Measurements from ENCODE around the gene CDKN1C.

The CDKN1C gene

DNA sequence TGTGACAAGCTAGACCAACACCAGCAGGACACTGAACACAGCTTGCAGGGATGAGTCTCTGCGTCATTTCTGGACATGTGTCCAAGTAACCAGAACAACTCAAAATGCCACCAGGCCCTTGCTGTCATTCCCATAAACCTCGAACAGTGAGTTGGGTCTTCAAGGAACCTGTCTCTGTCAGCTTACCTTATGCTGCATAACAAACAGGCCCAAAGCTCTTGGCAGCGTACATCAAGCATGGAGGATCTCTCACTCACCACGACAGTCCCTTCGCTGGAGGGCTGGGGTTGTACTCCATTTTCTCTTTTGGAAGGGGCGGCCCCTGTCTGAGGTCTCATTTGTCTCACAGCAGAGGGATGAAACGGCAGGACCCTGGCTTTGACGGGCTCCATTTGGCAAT is 6.8 kb downstream of the CDKN1C start:
- Histone ChIP-seq H3K27ac (ENCODE audit: low read length) (no peak overlapping the region), H3K27me3 (ENCODE audit: control insufficient read depth, insufficient read depth, low read length) (peaks cover 7% of the 10 kb centered on the region; the same call in 1 of the 2 replicates), H3K4me3 (ENCODE audit: low read length) (no peak overlapping the region), H3K36me3 (ENCODE audit: control insufficient read depth, insufficient read depth, low read length) (no peaks in the 10 kb centered on the region), H3K9me3 (ENCODE audit: control insufficient read depth, insufficient read depth, low read length) (no peaks in the 10 kb centered on the region), H3K4me1 (ENCODE audit: control insufficient read depth, insufficient read depth, low read length) (peaks cover 3% of the 10 kb centered on the region)
- DNase-seq (ENCODE audit: low read depth, low spot score): no peak
- no CpG with 5 or more reads among the region's 8 CpGs for WGBS (ENCODE audit: insufficient coverage, insufficient read length)

DNA sequence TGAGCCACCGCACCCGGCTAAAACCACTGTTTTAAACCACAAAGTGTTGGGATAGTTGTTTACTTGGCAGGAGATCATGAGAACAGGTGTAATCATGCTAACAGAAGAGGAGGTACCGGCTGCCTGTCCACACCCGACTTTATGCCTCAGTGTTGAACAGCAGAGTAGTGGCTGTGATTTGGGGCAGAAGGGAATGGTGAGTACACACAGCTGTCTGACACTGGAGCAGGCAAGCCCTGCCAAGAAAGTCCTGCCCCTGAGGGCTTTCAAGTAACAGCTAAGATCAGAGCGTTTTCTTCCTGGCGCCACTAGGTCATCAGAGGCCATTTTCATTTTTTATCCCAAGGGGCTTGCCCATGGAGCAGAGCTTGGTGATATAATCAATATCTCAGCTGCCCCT is 8.1 kb downstream of the CDKN1C start:
- no peak for DNase-seq (ENCODE audit: low read depth, low spot score)
- Histone ChIP-seq H3K4me3 (ENCODE audit: low read length) (no peak overlapping the region), H3K9me3 (ENCODE audit: control insufficient read depth, insufficient read depth, low read length) (no peaks in the 10 kb centered on the region), H3K36me3 (ENCODE audit: control insufficient read depth, insufficient read depth, low read length) (no peaks in the 10 kb centered on the region), H3K27ac (ENCODE audit: low read length) (no peak overlapping the region), H3K4me1 (ENCODE audit: control insufficient read depth, insufficient read depth, low read length) (no peaks in the 10 kb centered on the region; the same call in 1 of the 2 replicates), H3K27me3 (ENCODE audit: control insufficient read depth, insufficient read depth, low read length) (peaks cover 1% of the 10 kb centered on the region; the same call in 1 of the 2 replicates)
- WGBS (ENCODE audit: insufficient coverage, insufficient read length): no CpG with 5 or more reads among the region's 6 CpGs

DNA sequence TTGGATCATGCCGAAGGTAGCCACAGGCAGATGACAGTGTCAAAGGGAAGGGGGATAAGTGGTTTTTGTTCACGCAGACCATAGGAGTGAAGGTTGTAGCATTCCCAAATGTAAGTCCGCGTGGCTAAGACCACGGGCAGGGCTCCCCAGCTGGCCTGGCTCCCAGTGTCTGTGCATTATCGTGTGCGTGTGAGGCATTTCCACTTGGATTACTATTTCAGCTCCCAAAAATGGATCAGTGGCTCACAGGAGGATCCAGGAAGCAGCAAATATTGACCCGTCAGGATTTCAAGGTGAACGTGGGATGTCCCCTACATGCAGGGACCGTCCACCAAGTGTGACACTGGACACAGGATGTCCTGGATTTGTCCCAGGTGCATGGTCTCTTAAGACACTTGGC is 10.6 kb downstream of the CDKN1C start:
- no peak for DNase-seq (ENCODE audit: low read depth, low spot score)
- no CpG with 5 or more reads among the region's 10 CpGs for WGBS (ENCODE audit: insufficient coverage, insufficient read length)
- Histone ChIP-seq H3K36me3 (ENCODE audit: control insufficient read depth, insufficient read depth, low read length) (no peaks in the 10 kb centered on the region), H3K27me3 (ENCODE audit: control insufficient read depth, insufficient read depth, low read length) (peaks cover 7% of the 10 kb centered on the region; the same call in 1 of the 2 replicates), H3K27ac (ENCODE audit: low read length) (no peak overlapping the region), H3K9me3 (ENCODE audit: control insufficient read depth, insufficient read depth, low read length) (no peaks in the 10 kb centered on the region), H3K4me1 (ENCODE audit: control insufficient read depth, insufficient read depth, low read length) (peaks cover 4% of the 10 kb centered on the region; the same call in 1 of the 2 replicates), H3K4me3 (ENCODE audit: low read length) (no peak overlapping the region)

DNA sequence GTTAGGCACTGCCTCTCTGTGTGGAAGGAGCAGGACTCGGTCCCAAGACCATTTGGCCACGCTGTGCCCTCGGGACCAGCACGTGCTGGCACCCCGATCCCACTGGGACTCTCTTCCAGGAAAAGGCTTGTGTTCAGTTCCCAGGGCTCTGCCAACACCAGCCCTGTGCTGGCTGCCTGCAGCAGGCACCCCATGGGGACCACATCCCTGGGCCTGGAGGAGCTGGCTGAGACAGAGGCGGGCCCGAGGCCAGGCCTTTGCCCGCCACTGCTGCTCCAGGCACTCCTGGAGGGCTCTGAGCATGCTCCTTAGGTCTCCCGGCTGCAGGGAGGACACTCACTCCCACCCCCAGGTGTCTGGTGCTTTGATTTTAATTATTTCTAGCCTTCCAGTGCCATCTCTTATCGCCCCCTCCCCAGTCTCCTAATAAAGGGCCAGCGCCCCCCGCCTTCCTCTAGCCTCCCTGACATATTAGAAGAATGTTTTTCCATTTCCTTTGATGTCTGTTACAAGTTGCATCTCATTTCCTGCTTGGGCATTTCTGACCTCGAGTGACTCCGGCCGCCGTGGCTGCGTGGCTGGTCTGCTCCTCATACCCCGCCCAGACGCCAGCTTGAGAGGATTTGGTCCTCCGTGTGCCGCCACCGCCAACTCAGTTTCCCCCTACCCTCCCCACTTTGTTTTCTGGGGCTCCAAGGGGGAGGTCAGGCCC is 14.4 kb downstream of the CDKN1C start:
- Histone ChIP-seq H3K9me3 (ENCODE audit: control insufficient read depth, insufficient read depth, low read length) (no peaks in the 10 kb centered on the region), H3K27ac (ENCODE audit: low read length) (no peak overlapping the region), H3K4me3 (ENCODE audit: low read length) (no peak overlapping the region), H3K27me3 (ENCODE audit: control insufficient read depth, insufficient read depth, low read length) (peaks cover 26% of the 10 kb centered on the region), H3K36me3 (ENCODE audit: control insufficient read depth, insufficient read depth, low read length) (no peaks in the 10 kb centered on the region), H3K4me1 (ENCODE audit: control insufficient read depth, insufficient read depth, low read length) (peaks cover 8% of the 10 kb centered on the region)
- DNase-seq (ENCODE audit: low read depth, low spot score): no peak
- WGBS (ENCODE audit: insufficient coverage, insufficient read length): no CpG with 5 or more reads among the region's 22 CpGs

DNA sequence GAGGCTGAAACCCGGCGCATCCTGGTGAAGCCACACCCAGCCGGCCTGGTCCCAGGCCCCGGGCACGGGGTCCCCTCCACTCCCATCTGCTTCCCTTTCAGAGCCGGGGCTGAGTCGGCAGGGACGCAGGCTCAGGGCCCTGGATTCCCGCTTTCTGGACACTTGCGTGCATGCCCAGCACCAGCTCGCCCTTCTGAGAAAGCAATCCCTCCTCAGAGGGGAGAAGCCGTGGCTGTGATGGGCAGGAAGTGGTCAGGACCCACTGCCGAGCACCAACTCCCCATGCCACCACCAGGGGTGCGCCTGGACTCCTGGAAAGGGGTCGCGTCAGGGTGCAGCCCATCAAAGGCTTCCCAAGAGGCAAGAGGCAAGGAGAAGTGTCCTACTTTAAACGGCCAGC is 15.1 kb downstream of the CDKN1C start:
- Histone ChIP-seq H3K27me3 (ENCODE audit: control insufficient read depth, insufficient read depth, low read length) (peaks cover 26% of the 10 kb centered on the region), H3K27ac (ENCODE audit: low read length) (no peak overlapping the region), H3K36me3 (ENCODE audit: control insufficient read depth, insufficient read depth, low read length) (no peaks in the 10 kb centered on the region), H3K9me3 (ENCODE audit: control insufficient read depth, insufficient read depth, low read length) (no peaks in the 10 kb centered on the region), H3K4me1 (ENCODE audit: control insufficient read depth, insufficient read depth, low read length) (peaks cover 8% of the 10 kb centered on the region), H3K4me3 (ENCODE audit: low read length) (no peak overlapping the region)
- no peak for DNase-seq (ENCODE audit: low read depth, low spot score)
- WGBS (ENCODE audit: insufficient coverage, insufficient read length): no CpG with 5 or more reads among the region's 17 CpGs

DNA sequence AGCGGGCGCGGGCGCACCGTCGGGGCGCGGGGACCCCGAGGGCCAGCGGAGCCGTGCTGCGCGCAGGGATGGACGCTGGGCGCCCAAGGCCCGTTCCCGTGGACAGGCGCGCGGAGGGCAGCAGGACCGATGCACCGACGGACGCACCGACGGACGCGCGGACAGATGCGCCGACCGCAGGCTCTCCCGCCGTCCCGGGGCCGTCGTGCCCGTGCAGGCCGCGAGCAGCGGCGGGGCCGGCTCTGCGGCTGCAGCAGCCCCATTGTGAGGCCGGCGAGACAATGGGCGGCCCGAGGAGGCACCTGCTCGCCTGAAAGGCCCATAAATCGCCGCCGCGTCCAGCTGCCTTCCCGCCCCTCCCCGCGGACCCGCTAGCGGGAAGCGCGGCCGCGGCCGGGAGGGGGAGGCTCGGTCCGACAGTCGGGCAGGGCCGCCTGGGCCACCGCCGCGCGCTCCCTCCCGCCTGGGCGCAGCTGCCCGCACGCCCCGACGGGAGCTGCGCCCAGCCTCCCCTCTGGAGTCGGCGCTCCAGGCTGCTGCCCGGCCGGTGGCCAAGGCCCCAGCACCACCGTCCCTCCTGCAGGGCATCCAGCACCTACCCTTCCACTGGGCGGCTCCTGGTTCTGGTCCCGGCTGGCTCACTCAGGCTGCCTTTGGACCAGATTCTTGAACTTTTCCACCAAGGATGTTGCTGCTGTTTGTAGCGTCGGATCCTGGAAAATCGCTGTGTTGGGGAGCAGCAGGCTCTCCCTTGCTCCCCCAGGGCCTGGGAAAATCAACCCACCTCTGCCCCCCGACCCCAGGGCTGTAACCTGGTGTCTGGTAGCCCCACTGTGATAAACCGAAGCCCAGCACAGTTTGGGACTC is 15.8 kb downstream of the CDKN1C start:
- Histone ChIP-seq H3K9me3 (ENCODE audit: control insufficient read depth, insufficient read depth, low read length) (no peaks in the 10 kb centered on the region), H3K4me3 (ENCODE audit: low read length) (no peak overlapping the region; the same call in 1 of the 2 replicates), H3K36me3 (ENCODE audit: control insufficient read depth, insufficient read depth, low read length) (no peaks in the 10 kb centered on the region), H3K27ac (ENCODE audit: low read length) (no peak overlapping the region), H3K27me3 (ENCODE audit: control insufficient read depth, insufficient read depth, low read length) (peaks cover 26% of the 10 kb centered on the region), H3K4me1 (ENCODE audit: control insufficient read depth, insufficient read depth, low read length) (peaks cover 8% of the 10 kb centered on the region)
- WGBS (ENCODE audit: insufficient coverage, insufficient read length): no CpG with 5 or more reads among the region's 90 CpGs
- no peak for DNase-seq (ENCODE audit: low read depth, low spot score)

DNA sequence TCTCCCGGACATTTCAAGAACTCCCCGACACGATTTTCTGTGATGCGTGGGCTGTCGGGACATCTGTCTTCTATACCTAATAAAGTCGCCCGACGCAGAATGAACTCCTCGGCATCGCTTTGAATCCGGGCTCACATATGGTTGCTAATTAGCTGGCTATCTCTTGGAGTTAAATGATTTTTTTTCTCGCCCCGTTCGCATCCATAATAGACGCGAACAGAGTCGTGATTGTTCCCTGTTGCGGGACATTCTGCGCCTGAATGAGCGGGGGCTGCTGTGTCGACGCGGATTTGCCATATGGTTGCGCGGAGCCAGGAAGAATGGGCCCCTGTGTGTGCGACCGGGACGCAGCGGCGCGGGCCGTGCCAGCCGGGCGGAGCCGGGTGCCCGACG is 16.4 kb downstream of the CDKN1C start:
- Histone ChIP-seq H3K9me3 (ENCODE audit: control insufficient read depth, insufficient read depth, low read length) (no peaks in the 10 kb centered on the region), H3K36me3 (ENCODE audit: control insufficient read depth, insufficient read depth, low read length) (no peaks in the 10 kb centered on the region), H3K27me3 (ENCODE audit: control insufficient read depth, insufficient read depth, low read length) (peaks cover 31% of the 10 kb centered on the region), H3K4me3 (ENCODE audit: low read length) (no peak overlapping the region; the same call in 1 of the 2 replicates), H3K4me1 (ENCODE audit: control insufficient read depth, insufficient read depth, low read length) (peaks cover 9% of the 10 kb centered on the region), H3K27ac (ENCODE audit: low read length) (no peak overlapping the region)
- no peak for DNase-seq (ENCODE audit: low read depth, low spot score)
- WGBS (ENCODE audit: insufficient coverage, insufficient read length): no CpG with 5 or more reads among the region's 37 CpGs

DNA sequence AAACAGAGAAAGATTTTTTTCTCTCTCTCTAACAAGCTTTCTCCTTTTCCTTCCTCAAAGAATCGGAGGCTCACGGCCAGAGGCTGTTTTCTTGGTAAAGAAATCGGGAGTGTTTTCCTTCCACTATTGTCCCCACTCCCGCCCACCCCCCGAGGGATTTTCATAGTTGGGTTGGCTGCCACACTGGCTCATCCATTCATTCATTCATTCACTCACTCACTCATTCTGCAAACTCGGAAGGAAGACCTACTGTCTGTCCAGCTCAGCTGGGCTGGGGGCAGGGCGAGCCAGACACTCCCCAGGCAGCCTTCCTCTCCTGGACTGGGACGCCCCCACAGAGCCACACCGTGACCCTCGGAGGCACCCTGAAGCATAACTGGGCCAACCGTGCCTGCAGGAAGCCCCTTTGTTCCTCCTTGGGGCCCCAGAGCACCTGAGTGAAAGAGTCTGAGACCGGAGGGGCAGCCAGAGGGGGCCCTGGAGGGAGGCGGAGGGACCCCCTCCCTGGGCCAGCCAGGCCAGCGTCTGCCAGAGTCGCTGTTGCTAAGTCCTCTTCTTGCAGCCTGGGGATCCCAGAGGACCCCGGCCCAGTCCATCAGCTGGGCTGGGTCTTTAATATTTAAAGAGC is 17.0 kb downstream of the CDKN1C start:
- DNase-seq (ENCODE audit: low read depth, low spot score): no peak
- Histone ChIP-seq H3K36me3 (ENCODE audit: control insufficient read depth, insufficient read depth, low read length) (no peaks in the 10 kb centered on the region), H3K27ac (ENCODE audit: low read length) (no peak overlapping the region), H3K9me3 (ENCODE audit: control insufficient read depth, insufficient read depth, low read length) (no peaks in the 10 kb centered on the region), H3K4me1 (ENCODE audit: control insufficient read depth, insufficient read depth, low read length) (peaks cover 10% of the 10 kb centered on the region), H3K4me3 (ENCODE audit: low read length) (no peak overlapping the region), H3K27me3 (ENCODE audit: control insufficient read depth, insufficient read depth, low read length) (peaks cover 32% of the 10 kb centered on the region)
- no CpG with 5 or more reads among the region's 16 CpGs for WGBS (ENCODE audit: insufficient coverage, insufficient read length)

DNA sequence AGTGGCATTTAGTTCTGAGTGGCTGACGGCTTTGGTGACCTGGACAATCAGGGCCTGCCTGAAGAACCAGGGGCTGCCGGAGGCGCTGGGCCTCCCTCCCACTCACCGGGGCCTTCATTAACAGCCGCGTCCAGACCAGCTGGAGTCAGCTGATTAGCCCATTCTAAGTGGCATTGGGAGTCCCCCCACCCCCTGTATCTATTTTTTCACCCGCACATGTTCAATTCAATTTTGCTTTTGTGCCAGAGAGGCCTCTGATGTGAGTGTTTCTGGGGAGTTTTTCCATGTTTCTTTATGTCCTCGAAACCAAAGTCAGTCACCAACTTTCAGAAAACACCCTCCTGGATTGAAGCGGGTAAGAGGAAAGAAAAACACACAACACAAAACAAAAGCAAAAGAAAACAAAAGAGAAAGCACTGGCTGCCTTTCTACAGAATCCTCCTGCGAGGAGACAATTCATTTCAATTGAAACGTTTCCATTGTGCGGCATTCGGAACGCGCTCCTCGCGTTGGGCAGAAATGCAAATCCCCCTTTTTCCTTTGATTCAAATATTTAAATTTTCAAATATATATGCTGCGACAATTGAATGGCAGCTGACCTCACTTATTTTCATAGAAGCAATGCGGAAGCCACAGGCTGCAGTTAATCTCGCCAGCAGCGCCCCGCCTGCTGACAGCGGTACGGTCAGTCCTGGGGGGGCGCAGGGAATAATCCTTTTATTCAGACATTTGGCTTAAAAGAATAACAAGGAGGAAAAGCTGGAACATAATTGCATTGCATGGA is 17.7 kb downstream of the CDKN1C start:
- H3K9me3 ChIP-seq (ENCODE audit: control insufficient read depth, insufficient read depth, low read length): no peaks in the 10 kb centered on the region
- no CpG with 5 or more reads among the region's 25 CpGs for WGBS (ENCODE audit: insufficient coverage, insufficient read length)
- peaks cover 32% of the 10 kb centered on the region for H3K27me3 ChIP-seq (ENCODE audit: control insufficient read depth, insufficient read depth, low read length)
- H3K4me3 ChIP-seq (ENCODE audit: low read length): no peak overlapping the region
- DNase-seq (ENCODE audit: low read depth, low spot score): no peak
- no peak overlapping the region for H3K27ac ChIP-seq (ENCODE audit: low read length)
- H3K36me3 ChIP-seq (ENCODE audit: control insufficient read depth, insufficient read depth, low read length): no peaks in the 10 kb centered on the region
- peaks cover 11% of the 10 kb centered on the region for H3K4me1 ChIP-seq (ENCODE audit: control insufficient read depth, insufficient read depth, low read length)

DNA sequence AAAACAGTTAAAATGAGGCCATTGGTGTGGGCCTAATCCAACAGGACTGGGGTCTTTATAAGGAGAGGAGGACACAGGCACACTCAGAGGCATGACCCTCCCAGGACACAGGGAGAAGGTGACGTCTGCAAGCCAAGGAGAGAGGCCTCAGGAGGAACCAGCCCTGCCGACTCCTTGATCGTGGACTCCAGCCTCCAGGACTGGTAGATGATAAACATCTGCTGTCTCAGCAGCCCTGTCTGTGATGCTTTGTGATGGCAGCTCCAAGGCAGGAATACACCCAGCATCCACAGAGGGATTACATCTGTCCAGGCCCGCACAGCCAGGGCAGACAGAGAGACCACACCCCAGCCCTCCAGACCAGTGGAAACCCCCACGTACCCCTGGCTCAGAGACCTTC is 18.4 kb downstream of the CDKN1C start:
- H3K9me3 ChIP-seq (ENCODE audit: control insufficient read depth, insufficient read depth, low read length): no peaks in the 10 kb centered on the region
- DNase-seq (ENCODE audit: low read depth, low spot score): no peak
- WGBS (ENCODE audit: insufficient coverage, insufficient read length): no CpG with 5 or more reads among the region's 5 CpGs
- no peak overlapping the region for H3K4me3 ChIP-seq (ENCODE audit: low read length)
- no peaks in the 10 kb centered on the region for H3K36me3 ChIP-seq (ENCODE audit: control insufficient read depth, insufficient read depth, low read length)
- H3K27me3 ChIP-seq (ENCODE audit: control insufficient read depth, insufficient read depth, low read length): peaks cover 32% of the 10 kb centered on the region
- no peak overlapping the region for H3K27ac ChIP-seq (ENCODE audit: low read length)
- H3K4me1 ChIP-seq (ENCODE audit: control insufficient read depth, insufficient read depth, low read length): peaks cover 11% of the 10 kb centered on the region

All from iPS DF 6.9 (cell line).